ENCODE measurements around the gene ANKRD36B.
"Not testable (repeated sequence)": the region's sequence is repeated elsewhere in the genome, so short reads cannot be mapped to it uniquely, and the experiment has no call there.

DNA sequence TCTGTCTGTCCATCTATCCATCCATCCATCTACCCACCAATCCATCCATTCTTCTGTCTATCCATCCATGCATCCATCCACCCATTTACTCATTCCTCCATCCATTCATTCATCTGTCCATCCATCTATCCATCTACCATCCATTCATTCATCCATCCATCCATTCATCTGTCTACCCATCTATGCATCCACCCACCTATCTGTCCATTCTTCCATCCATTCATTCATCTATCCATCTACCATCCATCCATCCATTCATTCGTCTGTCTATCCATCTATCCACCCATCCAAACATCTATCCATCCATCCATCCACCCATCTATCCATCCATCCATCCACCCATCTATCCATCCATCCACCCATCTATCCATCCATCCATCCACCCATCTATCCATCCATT is 30.8 kb upstream of the ANKRD36B start:
- TF ChIP-seq CTCF, POLR2A (IDR thresholded peaks at IDR 0.05): not testable (repeated sequence)
